GM10266 (cell line): ENCODE data around the gene KCNJ4.

Experiments
- DNase-seq: peaks from one replicate; pipeline ENCODE4 v3.0.0; 2012; ENCODE audit errors: extremely low spot score
- CTCF ChIP-seq: IDR thresholded peaks from 2 replicates; pipeline ENCODE4 v1.5.1; 2012; ENCODE audit warnings: mild to moderate bottlenecking, low read depth; ENCODE audit not compliant: control insufficient read depth, insufficient read depth; ENCODE audit errors: missing control alignments

The KCNJ4 gene

GRCh38 chr22:38451404-38451803 is 3.6 kb downstream of the KCNJ4 start:
- no peak for TF ChIP-seq CTCF
- no peak for DNase-seq

GRCh38 chr22:38450234-38450797 is 4.7 kb downstream of the KCNJ4 start:
- no peak for TF ChIP-seq CTCF
- no peak for DNase-seq

GRCh38 chr22:38449776-38450175 is 5.2 kb downstream of the KCNJ4 start:
- no peak for DNase-seq
- TF ChIP-seq CTCF: no peak

GRCh38 chr22:38448945-38449745 is 5.9 kb downstream of the KCNJ4 start:
- no peak for TF ChIP-seq CTCF

GRCh38 chr22:38446018-38446601 is 8.9 kb downstream of the KCNJ4 start:
- no peak for DNase-seq
- TF ChIP-seq CTCF: no peak

More at GRCh38 chr22:38448945-38449745, 5.9 kb downstream of the KCNJ4 start:
- DNase-seq: no peak

GRCh38 chr22:38444783-38445182 is 10.2 kb downstream of the KCNJ4 start:
- no peak for TF ChIP-seq CTCF
- DNase-seq: no peak

GRCh38 chr22:38443628-38444521 is 11.1 kb downstream of the KCNJ4 start:
- DNase-seq: no peak
- TF ChIP-seq CTCF: no peak
